GF-D8 (cell line): Measurements from ENCODE around the gene PODNL1.

Experiments used
- DNase-seq: peaks from one replicate; lab custom pipeline; 2025; lab: John Stamatoyannopoulos, UW

PODNL1 gene

DNA sequence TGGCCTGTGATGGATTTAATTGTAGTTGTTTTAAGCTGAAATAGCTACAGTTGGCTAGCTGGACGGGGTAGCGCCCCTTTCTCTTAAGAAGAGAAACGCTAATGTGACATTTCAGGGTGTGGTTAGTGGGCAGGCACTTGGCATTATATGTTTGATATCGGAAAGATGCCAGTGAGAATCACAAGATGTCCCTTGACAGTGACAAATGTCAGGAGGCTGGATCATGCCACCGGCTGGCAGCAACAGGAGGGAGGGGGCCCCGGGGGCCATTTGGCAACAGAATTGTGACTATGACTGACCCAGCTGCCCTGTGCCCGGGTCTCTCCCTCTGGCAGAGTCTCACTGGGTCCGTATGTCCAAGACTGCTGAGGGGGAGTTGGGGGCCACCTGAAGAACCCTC lies 18.8 kb upstream of the PODNL1 start:
- DNase-seq: no peak

DNA sequence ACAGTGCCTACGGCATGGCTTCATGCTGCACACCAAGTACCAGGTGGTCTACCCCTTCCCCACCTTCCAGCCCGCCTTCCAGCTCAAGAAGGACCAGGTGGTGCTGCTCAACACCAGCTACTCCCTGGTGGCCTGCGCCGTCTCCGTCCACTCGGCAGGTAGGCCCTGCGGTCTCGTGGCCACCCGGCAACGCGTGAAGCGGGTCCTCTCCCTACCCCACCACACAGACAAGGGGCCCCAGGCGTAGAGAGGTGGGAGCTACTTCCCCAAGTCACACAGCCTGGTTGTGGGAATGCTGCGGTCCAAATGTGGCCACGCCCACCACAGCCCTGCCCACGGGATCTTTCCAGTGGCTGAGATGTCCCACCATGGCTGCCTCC lies 18.1 kb upstream of the PODNL1 start:
- no peak for DNase-seq

DNA sequence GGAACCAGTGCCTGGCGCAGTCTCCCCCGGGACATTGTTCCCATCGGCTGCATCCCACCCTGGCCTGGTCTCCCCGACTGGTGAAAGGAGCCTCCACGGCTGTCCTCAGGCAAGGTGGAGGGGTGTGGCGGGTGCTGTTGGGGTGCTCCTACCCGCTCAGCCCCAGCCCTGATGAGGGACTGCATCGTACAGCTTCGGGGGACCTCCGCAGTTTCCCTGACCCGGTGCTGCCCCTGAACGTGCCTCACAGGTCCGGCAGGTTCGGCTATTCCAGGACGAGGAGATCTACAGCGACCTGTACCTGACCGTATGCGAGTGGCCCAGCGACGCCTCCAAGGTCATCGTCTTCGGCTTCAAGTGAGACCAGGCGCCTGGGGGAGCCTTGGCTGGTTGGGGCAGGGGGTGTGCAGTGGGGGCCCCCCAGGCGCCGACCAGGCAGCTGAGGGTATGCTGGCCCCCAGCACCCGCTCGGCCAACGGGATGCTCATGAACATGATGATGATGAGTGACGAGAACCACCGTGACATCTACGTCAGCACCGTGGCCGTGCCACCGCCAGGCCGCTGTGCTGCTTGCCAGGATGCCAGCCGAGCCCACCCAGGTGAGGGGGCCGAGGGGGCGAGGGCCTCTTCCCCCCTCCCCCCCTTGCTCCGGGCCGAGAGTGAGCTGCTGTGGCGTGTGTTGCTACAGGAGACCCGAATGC lies 17.6 kb upstream of the PODNL1 start:
- no peak for DNase-seq

DNA sequence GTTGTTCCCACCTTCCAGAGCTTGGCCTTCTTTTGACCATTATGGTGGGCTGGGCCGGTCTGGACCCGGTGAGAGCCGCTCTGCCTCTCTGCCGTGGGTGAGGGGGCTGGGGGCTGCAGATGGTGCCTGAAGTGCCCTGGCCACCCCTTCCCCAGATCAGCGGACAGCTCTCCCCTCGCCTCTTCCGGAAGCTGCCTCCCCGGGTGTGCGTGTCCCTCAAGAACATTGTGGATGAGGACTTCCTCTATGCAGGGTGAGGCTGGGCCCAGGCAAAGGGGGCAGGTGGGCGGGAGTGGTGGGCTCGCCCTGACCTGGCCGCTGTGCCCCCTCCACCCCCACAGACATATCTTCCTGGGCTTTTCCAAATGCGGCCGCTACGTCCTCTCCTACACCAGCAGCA lies 16.0 kb upstream of the PODNL1 start:
- no peak for DNase-seq

DNA sequence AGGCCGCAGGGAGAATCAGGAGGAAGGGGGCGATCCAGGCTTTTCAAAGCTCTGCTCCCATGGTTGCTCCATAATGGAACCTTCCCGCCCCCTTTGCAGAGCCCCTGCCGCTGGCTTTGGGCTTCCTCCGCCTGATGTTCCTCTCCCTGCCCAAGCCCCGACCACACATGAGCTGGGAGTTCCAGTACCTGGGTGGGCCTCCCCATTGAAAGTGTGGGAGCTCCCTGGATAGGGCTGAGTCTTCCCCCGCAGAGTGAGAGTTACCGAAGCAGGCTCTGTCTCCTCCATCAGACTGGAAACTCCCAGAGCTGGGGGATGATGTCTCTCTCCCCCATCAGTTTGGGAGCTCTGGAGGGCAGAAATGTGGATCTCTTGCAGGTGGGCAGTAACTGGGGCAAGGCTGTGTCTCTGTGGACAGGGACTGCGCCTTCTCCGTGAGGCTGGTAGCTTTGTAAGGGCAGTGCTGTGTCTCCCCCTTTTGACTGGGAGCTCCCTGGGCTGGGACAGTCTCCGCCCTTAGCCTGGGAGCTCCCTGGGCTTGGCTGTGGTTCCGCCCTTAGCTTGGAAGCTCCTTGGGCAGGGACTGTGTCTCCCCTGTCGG lies 14.8 kb upstream of the PODNL1 start:
- DNase-seq: no peak

DNA sequence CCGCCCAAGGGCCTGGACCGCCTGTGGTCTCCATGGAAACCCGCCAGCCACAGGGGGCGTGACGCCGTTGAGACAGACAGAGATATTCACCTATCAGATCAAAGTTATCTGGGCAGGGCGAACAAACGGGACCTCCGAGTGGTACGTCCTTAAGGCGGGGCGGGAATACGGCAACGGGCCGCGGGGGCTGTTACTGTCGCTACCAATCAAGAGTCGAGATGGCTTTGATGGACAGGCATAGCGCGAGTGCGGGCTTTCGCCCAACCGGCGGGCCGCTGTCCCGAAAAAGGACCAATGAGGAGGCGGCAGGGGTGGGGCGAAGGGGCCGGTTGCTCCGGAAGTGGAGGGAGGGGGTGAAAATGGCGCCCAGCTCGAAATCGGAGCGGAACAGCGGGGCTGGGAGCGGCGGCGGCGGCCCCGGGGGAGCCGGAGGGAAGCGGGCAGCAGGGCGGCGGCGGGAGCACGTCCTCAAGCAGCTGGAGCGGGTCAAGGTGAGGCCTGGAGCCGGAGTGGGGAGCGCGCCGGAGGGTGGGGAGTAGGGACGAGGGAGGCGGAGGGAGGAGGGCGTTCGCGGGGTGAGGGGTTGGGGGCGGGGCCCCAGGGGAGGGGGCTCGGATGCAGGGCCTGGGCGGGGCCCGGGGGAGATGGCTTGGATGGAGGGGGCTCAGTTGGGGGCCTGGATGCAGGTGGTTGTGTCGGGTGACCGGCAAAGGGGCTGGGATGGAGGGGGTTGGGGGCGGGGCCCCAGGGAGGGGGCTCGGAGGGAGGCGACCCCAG lies 14.1 kb upstream of the PODNL1 start, which contains the start of gene DCAF15:
DCAF15 (plus strand) TSS at position 356 of the 777 bp plus-strand sequence; CDS start at position 360, 4 bp downstream.
- peak; percentile 98 for DNase-seq

DNA sequence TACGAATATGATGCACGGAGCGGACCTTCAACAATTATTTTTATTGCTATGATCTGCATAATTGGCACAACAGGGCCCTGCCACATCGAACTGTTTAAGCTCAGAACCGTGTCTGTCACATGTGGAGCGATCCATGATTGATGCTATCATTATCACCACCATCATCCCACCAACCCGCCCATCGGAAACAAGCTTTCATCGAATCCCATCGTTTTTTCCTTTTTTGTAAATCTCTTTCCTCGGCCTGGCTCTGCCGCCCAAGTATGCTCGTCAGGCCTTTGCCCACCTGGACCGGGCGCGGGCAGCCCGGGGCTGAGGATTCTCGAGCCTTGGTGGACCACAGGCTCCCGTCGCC lies 13.6 kb upstream of the PODNL1 start:
- DNase-seq: no peak

DNA sequence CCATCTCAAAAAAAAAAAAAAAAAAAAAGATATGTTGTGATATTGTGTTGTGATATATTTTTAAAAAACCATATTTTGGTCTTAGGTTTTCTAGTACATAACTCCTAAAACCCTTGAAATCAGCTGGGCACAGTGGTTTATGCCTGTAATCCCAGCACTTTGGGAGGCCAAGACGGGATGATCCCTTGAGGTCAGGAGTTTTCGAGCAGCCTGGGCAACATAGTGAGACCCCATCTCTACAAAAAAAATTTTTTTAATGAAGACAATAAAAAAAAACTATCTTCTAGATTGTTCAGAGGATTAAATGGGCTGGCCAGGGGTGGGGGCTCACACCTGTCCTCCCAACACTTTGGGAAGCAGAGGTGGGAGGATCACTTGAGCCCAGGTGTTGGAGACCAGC lies 12.8 kb upstream of the PODNL1 start:
- no peak for DNase-seq

DNA sequence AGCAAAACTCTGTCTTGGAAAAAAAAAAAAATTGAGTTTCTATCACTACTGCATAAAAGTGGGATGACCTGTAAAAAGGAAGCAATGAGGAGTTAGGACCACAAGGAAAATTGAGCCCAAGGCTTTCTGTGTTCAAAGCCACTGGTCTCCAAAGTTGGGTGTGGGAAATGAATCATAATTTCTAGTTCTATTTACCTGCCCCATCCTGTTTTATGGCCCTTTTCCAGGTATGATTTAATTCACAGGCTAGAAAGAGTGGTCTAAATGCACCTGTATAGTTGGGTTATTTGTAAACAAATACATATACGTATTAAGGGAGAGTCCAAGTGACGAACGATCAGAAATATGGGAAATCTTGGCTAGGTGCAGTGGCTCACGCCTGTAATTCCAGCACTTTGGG lies 8.2 kb upstream of the PODNL1 start:
- no peak for DNase-seq

DNA sequence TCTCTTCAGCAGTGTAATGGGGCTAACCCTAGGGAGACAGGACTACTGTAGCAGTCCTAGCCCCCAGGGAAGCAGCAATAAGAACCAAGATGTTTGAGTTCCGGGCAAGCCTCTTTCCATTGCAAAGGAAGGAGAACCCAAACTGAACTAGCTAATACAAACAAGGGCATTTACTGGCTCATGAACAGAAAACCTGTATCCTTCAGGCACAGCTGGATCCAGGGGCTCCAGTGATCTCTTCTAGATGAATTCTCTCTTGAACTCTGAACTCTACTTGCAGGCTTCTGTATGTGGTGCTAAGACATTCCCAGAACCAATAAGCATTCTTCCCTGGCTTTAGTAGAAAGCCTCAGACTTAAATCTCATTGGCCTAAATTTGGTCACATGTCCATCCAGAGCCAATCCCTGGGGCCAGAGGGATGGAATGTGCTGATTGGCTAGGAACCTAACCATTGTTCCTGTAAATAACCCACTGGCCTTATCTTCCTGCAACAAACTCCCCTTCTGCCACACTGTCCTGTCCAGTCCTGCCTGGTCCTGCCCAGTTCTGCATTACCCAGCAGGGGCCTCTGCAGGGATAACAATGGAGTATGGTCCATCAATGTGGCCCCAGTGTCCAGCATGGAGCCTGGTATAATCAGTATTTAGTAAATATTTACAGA lies 3.9 kb upstream of the PODNL1 start:
- no peak for DNase-seq

DNA sequence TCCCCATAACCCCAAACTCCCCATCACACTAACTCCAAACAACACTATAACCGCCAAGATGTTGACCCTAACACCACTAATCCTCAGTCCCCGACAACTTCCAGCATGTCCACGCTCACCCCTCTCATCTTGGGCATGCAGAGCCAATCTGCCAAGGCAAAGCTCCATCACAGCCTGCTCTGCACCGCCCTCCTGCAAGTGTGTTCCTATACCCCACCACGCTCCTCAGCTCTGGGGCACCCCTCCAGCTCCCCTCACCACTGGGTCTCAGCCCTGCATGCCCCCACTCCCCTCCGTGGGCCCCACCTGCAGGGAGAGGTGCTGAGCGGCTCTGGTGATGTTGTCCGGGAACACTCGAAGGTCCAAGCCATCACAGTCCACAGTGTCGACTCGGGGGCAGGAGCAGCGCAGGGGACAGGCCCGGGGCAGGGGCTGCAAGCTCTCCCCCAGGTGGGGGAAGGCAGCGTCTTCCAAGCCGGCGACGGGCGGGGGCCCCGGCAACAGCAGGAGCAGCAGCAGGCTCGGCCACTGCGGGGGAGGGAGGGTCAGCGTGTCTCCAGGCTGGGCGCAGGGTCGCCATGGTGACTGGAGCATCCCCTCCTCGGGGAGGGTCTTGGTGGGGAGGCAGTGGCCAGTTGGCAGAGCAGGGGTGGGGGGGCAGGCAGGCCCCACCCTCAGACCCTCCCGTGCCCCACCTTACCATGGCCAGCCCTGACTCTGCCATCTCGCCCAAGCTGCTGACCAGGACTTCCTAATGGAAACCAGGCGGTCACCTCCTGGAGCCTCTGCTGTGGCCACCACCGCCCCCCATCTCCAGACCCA lies 527 bp downstream of the PODNL1 start:
- no peak for DNase-seq

DNA sequence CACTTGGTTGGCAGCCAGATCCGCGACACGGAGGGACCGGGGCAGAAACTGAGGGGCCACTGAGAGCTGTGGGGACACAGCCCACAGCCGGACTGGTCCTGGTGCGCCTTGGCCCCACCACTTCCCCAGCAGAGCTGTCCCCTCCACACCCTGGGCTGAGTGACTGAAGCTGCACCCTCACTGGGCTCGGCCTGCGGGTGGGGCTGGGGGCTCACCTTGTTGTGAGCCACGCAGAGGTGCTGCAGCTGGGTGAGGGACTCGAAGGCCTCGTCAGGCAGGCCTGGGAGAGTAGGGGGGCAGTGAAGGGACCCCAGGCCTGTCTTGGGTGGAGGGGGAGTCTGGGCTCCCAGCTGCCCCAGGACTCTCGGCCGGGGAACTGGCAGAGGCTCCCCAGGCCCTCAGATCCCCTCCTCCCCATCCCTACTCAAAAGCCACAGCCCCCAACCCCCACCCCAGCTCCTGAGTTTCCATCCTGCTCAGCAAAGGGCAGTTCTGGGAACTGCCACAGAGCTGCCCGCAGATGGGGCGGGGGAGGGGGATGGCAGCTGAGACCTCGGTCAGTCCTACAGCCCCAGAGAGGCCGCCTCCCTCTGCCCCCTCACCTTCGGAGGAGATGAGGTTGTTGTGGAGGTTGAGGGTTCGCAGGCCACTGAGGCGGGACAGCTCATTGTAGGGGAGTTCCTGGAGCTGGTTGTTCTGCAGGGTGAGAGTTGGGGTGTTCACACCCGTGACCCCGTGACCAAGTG lies 2.3 kb downstream of the PODNL1 start:
- no peak for DNase-seq

DNA sequence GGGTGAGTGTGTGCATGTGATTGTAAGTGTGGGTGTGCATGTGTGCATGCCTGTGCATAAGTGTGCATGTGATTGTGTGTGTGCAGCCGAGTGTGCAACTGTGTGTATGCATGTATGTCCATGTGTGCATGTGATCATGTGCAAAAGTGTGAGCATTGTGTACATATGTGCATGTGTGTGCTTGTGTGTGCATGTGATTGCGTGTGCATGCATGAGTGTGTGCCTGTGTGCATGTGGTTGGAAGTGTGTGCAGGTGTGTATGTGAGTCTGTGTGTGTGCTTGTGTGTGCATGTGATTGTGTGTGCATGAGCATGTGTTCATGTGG lies 3.5 kb downstream of the PODNL1 start:
- no peak for DNase-seq

DNA sequence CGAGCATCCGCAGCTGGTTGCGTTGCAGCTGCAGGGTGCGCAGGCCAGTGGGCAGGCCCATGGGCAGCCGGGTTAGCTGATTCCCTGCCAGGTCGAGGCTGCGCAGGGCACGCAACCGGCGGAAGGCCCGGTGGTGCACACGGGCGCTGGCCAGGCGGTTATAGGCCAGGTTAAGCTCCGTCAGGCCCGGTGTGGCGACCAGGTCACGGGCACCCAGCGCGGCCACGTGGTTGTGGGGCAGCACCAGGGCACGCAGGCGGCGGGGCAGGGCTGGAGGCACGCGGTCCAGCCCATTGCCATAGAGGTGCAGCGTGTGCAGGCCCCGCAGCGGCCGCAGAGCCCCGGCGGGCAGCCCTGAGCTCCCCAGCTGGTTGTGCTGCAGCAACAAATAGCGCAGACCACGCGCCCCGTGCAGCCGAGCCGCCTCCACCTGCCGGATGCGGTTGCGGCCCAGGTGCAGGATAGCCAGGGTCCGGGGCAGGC lies 5.3 kb downstream of the PODNL1 start:
- DNase-seq: no peak

DNA sequence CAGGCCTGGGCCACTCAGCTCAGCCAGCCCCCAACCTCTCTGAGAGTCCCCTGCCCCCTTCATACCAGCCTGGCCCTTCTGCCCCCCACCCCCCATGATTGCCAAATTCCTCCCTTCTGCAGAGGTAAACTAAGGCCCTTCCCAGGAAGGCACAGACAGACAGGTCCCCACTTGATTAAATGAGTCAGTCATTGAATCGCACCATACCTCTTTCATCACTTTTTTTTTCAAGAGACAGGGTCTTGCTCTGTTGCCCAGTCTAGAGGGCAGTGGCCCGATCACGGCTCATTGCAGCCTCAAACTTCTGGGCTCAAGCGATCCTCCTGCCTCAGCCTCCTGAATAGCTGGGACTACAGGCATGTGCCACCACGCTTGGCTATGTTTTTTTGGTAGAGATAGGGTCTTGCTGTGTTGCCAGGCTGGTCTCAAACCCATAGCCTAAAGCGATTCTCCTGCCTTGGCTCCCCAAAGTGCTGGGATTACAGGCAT lies 6.0 kb downstream of the PODNL1 start:
- DNase-seq: no peak

DNA sequence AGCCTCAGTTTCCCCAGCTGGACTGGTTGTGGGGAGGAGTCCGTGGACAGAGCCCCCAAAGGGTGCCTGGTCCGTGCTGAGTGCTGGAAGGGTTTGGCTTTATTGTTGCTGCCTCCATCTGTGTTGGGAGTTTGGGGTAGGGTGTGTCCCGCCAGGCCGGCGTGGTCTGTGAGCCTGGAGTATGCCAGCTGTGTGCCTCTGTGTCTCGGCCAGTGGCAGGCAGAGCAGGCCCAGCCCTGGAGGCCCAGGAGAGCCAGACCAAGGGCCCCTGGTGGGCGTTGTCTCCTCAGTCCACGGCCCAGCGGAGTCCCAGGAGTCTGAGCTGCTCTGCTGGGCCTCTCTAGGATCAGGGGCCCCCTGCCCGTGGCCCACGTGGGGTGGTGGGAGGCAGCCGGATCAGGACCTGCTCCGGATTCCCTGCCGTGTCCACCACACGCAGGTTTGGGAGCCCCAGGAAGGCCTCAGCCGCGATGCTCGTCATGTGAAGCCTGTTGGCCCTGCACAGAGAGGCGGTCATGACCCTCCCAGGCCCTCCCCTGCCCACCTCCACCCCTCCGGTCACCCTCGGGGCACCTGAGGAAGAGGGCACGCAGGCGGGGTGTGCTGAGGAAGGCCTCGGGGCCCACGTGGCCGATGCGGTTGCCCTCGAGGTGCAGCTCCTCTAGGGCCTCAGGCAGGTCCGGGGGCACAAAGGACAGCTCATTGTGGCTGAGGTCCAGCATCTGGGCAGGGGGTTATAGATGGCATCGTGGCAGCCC lies 6.6 kb downstream of the PODNL1 start:
- no peak for DNase-seq

DNA sequence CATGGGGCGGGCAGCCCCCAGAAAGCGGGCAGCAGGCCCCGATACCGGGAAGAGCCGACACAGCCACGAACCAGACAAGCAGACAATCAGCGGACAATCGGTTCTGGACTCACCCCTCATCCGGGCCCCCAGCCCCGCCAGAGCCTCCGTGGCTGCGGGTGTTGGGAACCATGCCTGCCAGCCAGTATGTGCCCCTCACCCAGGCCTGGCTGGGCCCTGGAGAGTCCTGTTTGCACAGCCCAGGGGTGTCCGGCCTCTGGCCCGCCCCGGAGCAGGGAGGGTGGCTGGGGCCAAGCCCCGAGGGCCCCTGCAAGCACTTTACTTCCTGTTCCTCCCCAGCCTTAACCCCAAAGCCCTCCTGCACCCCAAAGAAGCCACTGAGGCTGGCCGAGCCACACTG lies 7.8 kb downstream of the PODNL1 start:
- DNase-seq: no peak

DNA sequence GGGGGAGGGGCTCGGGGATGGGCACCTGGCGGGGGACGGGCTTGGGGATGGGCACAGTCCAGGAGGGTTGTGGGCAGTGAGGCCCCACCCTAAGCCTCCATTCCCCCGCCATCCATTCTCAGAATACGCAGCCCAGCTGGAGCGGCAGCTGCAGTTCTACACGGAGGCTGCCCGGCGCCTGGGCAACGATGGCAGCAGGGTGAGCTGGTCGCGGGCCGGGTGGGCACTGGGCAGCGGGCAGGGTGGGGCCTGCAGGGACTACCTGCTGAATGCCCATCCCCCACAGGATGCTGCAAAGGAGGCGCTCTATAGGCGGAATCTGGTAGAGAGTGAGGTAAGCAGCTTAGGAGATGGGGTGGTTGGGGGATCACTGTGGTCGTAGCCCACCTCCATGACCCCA lies 8.3 kb downstream of the PODNL1 start:
- no peak for DNase-seq

DNA sequence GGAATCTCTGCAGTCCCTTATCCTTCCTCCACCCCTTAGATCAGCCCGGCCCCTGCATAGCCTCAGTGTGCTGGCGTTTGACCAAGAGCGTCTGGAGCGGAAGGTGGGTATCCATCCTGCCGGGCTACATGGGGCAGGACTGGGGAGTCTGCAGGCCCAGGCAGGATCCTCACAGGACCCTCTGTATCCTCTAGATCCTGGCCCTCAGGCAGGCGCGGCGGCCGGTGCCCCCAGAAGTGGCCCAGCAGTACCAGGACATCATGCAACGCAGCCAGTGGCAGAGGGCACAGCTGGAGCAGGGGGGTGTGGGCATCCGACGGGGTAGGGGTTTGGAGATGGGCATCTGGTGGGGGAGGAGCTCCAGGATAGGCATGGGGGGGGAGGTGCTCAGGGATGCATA lies 8.9 kb downstream of the PODNL1 start:
- no peak for DNase-seq

DNA sequence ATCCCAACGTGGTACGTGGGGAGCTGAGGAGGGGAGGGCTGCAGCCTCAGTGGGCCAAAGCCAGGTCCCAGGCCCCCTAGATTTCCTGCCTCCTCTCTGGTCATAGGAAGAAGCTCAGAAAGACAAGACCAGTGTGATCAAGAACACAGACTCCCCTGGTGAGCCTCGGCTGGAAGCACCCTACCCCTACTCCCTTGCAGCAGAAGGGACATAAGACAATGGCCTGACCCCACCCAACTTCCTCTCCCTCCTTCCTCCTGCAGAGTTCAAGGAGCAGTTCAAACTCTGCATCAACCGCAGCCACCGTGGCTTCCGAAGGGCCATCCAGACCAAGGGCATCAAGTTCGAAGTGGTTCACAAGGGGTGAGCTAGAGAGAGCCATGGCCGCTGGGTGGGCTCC lies 11.5 kb downstream of the PODNL1 start:
- no peak for DNase-seq
